Keratinocyte (primary cell): ENCODE results near the gene C21orf58. TPM values are rescaled to one million over a fixed set of nuclear protein-coding genes. Genes with fewer than 3 reads are reported as not detected.

Experiments used
- DNase-seq: peaks from one replicate; pipeline ENCODE4 v3.0.0-alpha.2; 2011; ENCODE audit warnings: low read depth, missing footprints, low spot score
- FAIRE-seq: peaks from 2 replicates; lab custom pipeline; 2011; peaks lifted over from hg19 to GRCh38; lab: Jason Lieb, UNC
- H2AFZ ChIP-seq: 2 replicates; pipeline ENCODE4 v1.6.0; 2012; ENCODE audit warnings: low read length, control low read depth, inconsistent platforms; ENCODE audit not compliant: control insufficient read depth
- H3K27ac ChIP-seq: 2 replicates; pipeline ENCODE4 v1.5.1; 2011; ENCODE audit warnings: low read length; ENCODE audit not compliant: control insufficient read depth, insufficient read depth
- H3K27me3 ChIP-seq: 3 replicates; pipeline ENCODE4 v1.6.0; 2011; ENCODE audit warnings: low read length; ENCODE audit not compliant: control insufficient read depth, insufficient read depth; ENCODE audit errors: extremely low read depth
- H3K36me3 ChIP-seq, 2 experiments: 2 replicates in 1 of 2; 3 replicates in 1 of 2; pipeline ENCODE4 v1.5.1; 2011; ENCODE audit warnings: low read length in 2 of 2, mild to moderate bottlenecking in 1 of 2; ENCODE audit not compliant: control insufficient read depth in 2 of 2, insufficient read depth in 2 of 2; ENCODE audit errors: extremely low read depth in 1 of 2
- H3K4me1 ChIP-seq: 3 replicates; pipeline ENCODE4 v1.5.1; 2011; ENCODE audit warnings: low read length; ENCODE audit not compliant: control insufficient read depth, insufficient read depth; ENCODE audit errors: extremely low read depth
- H3K4me2 ChIP-seq: 3 replicates; pipeline ENCODE4 v1.6.0; 2011; ENCODE audit warnings: low read depth, low read length; ENCODE audit not compliant: control insufficient read depth, insufficient read depth; ENCODE audit errors: extremely low read depth
- H3K4me3 ChIP-seq, 3 experiments: fragments of 200-600 bp in 1 of 3; sonication (generic) in 1 of 3; 2 replicates in 2 of 3; 3 replicates in 1 of 3; pipeline ENCODE4 v1.5.1; 2011 to 2016; ENCODE audit warnings: low read length in 3 of 3, mild to moderate bottlenecking in 3 of 3, control low read depth in 2 of 3, inconsistent platforms in 1 of 3, low read depth in 1 of 3, mixed read lengths in 1 of 3, mixed run types in 1 of 3, moderate library complexity in 1 of 3; ENCODE audit not compliant: control insufficient read depth in 2 of 3, insufficient read depth in 2 of 3; ENCODE audit errors: extremely low read depth in 1 of 3
- H3K79me2 ChIP-seq: 2 replicates; pipeline ENCODE4 v1.6.0; 2012; ENCODE audit warnings: low read length; ENCODE audit not compliant: control insufficient read depth, insufficient read depth
- H3K9ac ChIP-seq: 3 replicates; pipeline ENCODE4 v1.6.0; 2011; ENCODE audit warnings: low read length; ENCODE audit not compliant: control insufficient read depth, insufficient read depth; ENCODE audit errors: extremely low read depth
- H3K9me1 ChIP-seq: 3 replicates; pipeline ENCODE4 v1.6.0; 2011; ENCODE audit warnings: low read length; ENCODE audit not compliant: control insufficient read depth, insufficient read depth; ENCODE audit errors: extremely low read depth
- H3K9me3 ChIP-seq: 2 replicates; pipeline ENCODE4 v1.5.1; 2012; ENCODE audit warnings: low read depth, low read length; ENCODE audit not compliant: control insufficient read depth
- H4K20me1 ChIP-seq: 3 replicates; pipeline ENCODE4 v1.6.0; 2011; ENCODE audit warnings: low read length; ENCODE audit not compliant: control insufficient read depth, insufficient read depth; ENCODE audit errors: extremely low read depth
- CTCF ChIP-seq, 3 experiments: IDR thresholded peaks in 1 of 3; conservative IDR thresholded peaks in 1 of 3; optimal IDR thresholded peaks in 1 of 3; 2 replicates in 2 of 3; 3 replicates in 1 of 3; pipeline versions ENCODE3 to v1.5.1; 2011; ENCODE audit warnings: low read length in 3 of 3, mild to moderate bottlenecking in 3 of 3, moderate library complexity in 2 of 3, control low read depth in 1 of 3, inconsistent platforms in 1 of 3; ENCODE audit not compliant: insufficient read depth in 2 of 3; ENCODE audit errors: extremely low read depth in 1 of 3
- EZH2 ChIP-seq: IDR thresholded peaks from one replicate; pipeline ENCODE4 v1.6.1; 2012; ENCODE audit warnings: inconsistent platforms, mild to moderate bottlenecking, low read length, moderate library complexity
- dilution Hi-C: fragments of 300-500 bp; cut with MboI; formaldehyde crosslinking; loops from one replicate; pipeline ENCODE4 v1.7.0; 2020; ENCODE audit warnings: low sequenced_read_pairs; ENCODE audit not compliant: extremely low pct_ligation_motif_present
- polyA plus RNA-seq, 5 experiments: library from polyadenylated mRNA; depleted of rRNA in 3 of 5; stranded (reverse) in 3 of 5; stranded (forward) in 1 of 5; unstranded in 1 of 5; fragments of >200 nt; gene quantifications; 1 replicate in 1 of 5; 2 replicates in 3 of 5; 3 replicates in 1 of 5; pipeline versions ENCODE4 v1.2.1 to v1.2.3, GENCODE V29; 2011 to 2012; ENCODE audit warnings: missing spikeins in 2 of 5, low read depth in 1 of 5, low replicate concordance in 1 of 5

C21orf58 gene
- polyA plus RNA-seq, 1 donor (not counting 4 experiments of a cell fraction or from before 2014, with no cell fraction given): 1.2 TPM

DNA sequence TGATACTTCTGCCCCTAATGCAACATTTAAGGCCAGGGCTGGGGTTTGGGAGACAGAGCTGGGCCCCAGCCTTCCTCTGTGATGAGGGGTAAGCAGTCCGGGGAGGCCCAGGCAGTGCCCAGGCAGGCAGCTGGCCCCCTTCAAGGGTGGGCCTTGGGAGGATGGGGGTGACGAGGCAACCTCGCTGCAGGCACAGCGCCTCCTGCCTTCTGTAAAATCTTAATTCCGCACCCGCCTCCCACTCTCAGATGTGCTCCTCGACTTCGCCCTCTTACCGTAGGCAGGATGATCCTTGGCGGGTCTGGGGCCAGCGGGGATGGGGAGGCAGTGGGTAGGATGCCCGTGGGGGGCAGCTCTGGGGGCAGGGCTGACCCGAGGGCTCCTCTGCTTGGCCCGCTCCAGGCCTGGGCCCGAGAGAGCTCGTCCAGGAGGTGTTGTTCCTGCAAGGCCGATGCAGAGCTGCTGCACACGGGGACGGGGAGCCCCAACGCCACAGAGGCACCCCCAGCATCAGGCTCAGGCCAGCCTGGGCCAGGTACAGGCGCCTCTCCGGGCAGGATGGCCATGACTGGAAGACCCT is 9.1 kb downstream of the C21orf58 start:
- DNase-seq (no peak), FAIRE-seq (no peak)
- Histone ChIP-seq H2AFZ (no peak overlapping the region), H3K4me2 (no peak overlapping the region), H3K79me2 (peaks cover 2% of the 10 kb centered on the region), H3K4me1 (peaks cover 3% of the 10 kb centered on the region), H3K9ac (no peak overlapping the region), H4K20me1 (no peaks in the 10 kb centered on the region), H3K9me1 (no peaks in the 10 kb centered on the region), H3K36me3 (no peaks in the 10 kb centered on the region), H3K27ac (no peak overlapping the region), H3K27me3 (no peaks in the 10 kb centered on the region), H3K9me3 (no peaks in the 10 kb centered on the region), H3K4me3 (no peak overlapping the region)
- TF ChIP-seq CTCF (optimal IDR thresholded peaks at IDR 0.05 in 1 of 3, IDR thresholded peaks at IDR 0.05 in 1 of 3, conservative IDR thresholded peaks at IDR 0.05 in 1 of 3; ENCODE audit: extremely low read depth in 1 of 3, insufficient read depth in 2 of 3, low read length in 3 of 3): no peak
- no peak for TF ChIP-seq EZH2
- dilution Hi-C loops: no loop called here

DNA sequence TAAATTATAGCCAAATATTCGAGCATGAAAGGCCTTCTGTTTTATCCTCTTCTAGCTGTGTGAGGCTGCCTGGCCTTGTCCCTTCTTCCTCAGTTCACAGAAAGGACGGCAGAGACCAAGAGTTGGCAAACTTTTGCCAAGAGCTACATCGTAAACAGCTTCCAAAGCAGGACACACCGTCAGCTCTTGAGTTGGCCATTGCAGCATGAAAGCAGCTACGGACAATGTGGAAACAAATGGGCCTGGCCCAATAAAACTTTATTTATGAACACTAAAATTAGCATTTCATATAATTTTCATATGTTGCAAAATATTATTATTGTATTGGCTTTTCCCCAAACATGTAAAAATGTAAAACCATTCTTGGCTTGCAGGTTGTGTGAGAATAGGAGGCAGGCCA is 10.7 kb downstream of the C21orf58 start:
- DNase-seq (no peak), FAIRE-seq (no peak)
- Histone ChIP-seq H3K4me2 (no peak overlapping the region), H3K9me1 (no peaks in the 10 kb centered on the region), H3K79me2 (no peaks in the 10 kb centered on the region), H4K20me1 (no peaks in the 10 kb centered on the region), H3K9me3 (no peaks in the 10 kb centered on the region), H3K4me3 (no peak overlapping the region), H3K36me3 (peaks cover 0 to 4% of the 10 kb centered on the region in 2 experiments), H2AFZ (no peak overlapping the region), H3K27me3 (no peaks in the 10 kb centered on the region), H3K4me1 (no peaks in the 10 kb centered on the region), H3K9ac (no peak overlapping the region), H3K27ac (no peak overlapping the region)
- TF ChIP-seq CTCF (optimal IDR thresholded peaks at IDR 0.05 in 1 of 3, IDR thresholded peaks at IDR 0.05 in 1 of 3, conservative IDR thresholded peaks at IDR 0.05 in 1 of 3; ENCODE audit: extremely low read depth in 1 of 3, insufficient read depth in 2 of 3, low read length in 3 of 3) (no peak), EZH2 (no peak)
- dilution Hi-C loops: no loop called here
